K562 (cell line): ENCODE results near the gene TMEM271. TPM values are rescaled to one million over a fixed set of nuclear protein-coding genes. Genes with fewer than 3 reads are reported as not detected.

Experiments used
- ATAC-seq: fragments of 200-7000 bp; cut with Tn5 transposase; 3 replicates; pipeline ENCODE4 v1.9.1; 2020; ENCODE audit warnings: moderate library complexity
- BruUV-seq: library from RNA; stranded (reverse); fragments of 400-500 nt; replicated peaks from 2 replicates; lab custom pipeline; 2021; lab: Mats Ljungman, UMichigan
- CTCF ChIA-PET: fragments of 300-600 bp; formaldehyde crosslinking; extraction: SDS; loops from one replicate; lab custom pipeline; 2021; ENCODE audit warnings: low intra/inter-chr PET ratio; lab: Yijun Ruan, JAX
- POLR2A ChIA-PET: fragments of 300-600, 350-650 bp; sonication (Branson Sonifier 250); formaldehyde crosslinking; extraction: SDS; loops from one replicate; lab custom pipeline; 2021; ENCODE audit warnings: antibody characterized with exemption, inconsistent platforms; lab: Yijun Ruan, JAX
- DNase-seq, 4 experiments: peaks; one replicate each; pipeline versions ENCODE4 v3.0.0 to v3.0.0-alpha.2; 2011 to 2018; ENCODE audit warnings: low spot score in 3 of 4, mixed read lengths in 3 of 4; ENCODE audit errors: extremely low read depth in 1 of 4
- FAIRE-seq: peaks from 2 replicates; lab custom pipeline; 2011; peaks lifted over from hg19 to GRCh38; lab: Jason Lieb, UNC
- H2AFZ ChIP-seq: 2 replicates; pipeline ENCODE4 v1.6.0; 2011; ENCODE audit warnings: low read depth, low read length, control low read depth, inconsistent platforms
- H3K27ac ChIP-seq: fragments of 200-600 bp; 3 replicates; pipeline ENCODE4 v1.8.0; 2011; ENCODE audit warnings: low read depth, mild to moderate bottlenecking, control low read depth, inconsistent platforms, low read length, moderate library complexity, mixed read lengths; ENCODE audit errors: extremely low read depth
- H3K27me3 ChIP-seq, 2 experiments: fragments of 300-600 bp in 1 of 2; 2 replicates in 1 of 2; 3 replicates in 1 of 2; pipeline versions ENCODE4 v1.6.0 to v1.8.0; 2011; ENCODE audit warnings: inconsistent platforms in 2 of 2, low read length in 2 of 2, mild to moderate bottlenecking in 1 of 2, mixed read lengths in 1 of 2, moderate library complexity in 1 of 2; ENCODE audit not compliant: control insufficient read depth in 2 of 2, insufficient read depth in 2 of 2
- H3K36me3 ChIP-seq: fragments of 300-600 bp; 3 replicates; pipeline ENCODE4 v1.8.0; 2011; ENCODE audit warnings: mild to moderate bottlenecking, low read length, inconsistent platforms; ENCODE audit not compliant: control insufficient read depth, insufficient read depth
- H3K4me1 ChIP-seq, 2 experiments: fragments of 200-600 bp in 1 of 2; replicated peaks in 1 of 2; 2 replicates in 1 of 2; 3 replicates in 1 of 2; pipeline versions ENCODE4 v1.5.1 to v1.8.0; 2011; ENCODE audit warnings: inconsistent platforms in 2 of 2, low read length in 2 of 2, mild to moderate bottlenecking in 1 of 2, mixed read lengths in 1 of 2, moderate library complexity in 1 of 2; ENCODE audit not compliant: control insufficient read depth in 2 of 2, insufficient read depth in 2 of 2
- H3K4me2 ChIP-seq: 2 replicates; pipeline ENCODE4 v1.6.1; 2011; ENCODE audit warnings: low read length, control low read depth, inconsistent platforms, mixed read lengths; ENCODE audit not compliant: insufficient read depth
- H3K4me3 ChIP-seq: fragments of 200-600 bp; sonication (generic), shearing (Covaris generic); 2 replicates; pipeline ENCODE4 v1.5.1; 2016; ENCODE audit warnings: control low read depth, inconsistent platforms
- H3K79me2 ChIP-seq: fragments of 200-600 bp; 3 replicates; pipeline ENCODE4 v1.8.0; 2011; ENCODE audit warnings: low read length, inconsistent platforms; ENCODE audit not compliant: control insufficient read depth, insufficient read depth
- H3K9ac ChIP-seq, 2 experiments: 2 replicates each; pipeline versions ENCODE4 v1.6.0 to v1.6.1; 2011; ENCODE audit warnings: low read depth in 2 of 2, low read length in 2 of 2, control low read depth in 1 of 2, inconsistent platforms in 1 of 2, mild to moderate bottlenecking in 1 of 2, mixed read lengths in 1 of 2; ENCODE audit not compliant: insufficient read depth in 1 of 2
- H3K9me1 ChIP-seq: one replicate; pipeline ENCODE4 v1.6.0; 2011; ENCODE audit warnings: inconsistent platforms, mild to moderate bottlenecking, low read length, moderate library complexity; ENCODE audit not compliant: control insufficient read depth, insufficient read depth
- H3K9me3 ChIP-seq: replicated peaks from 2 replicates; pipeline ENCODE4 v1.5.1; 2011; ENCODE audit warnings: low read depth, low read length, inconsistent platforms; ENCODE audit not compliant: control insufficient read depth, insufficient read depth
- H4K20me1 ChIP-seq: replicated peaks from 2 replicates; pipeline ENCODE4 v1.6.1; 2011; ENCODE audit warnings: low read length, inconsistent platforms, mixed read lengths; ENCODE audit not compliant: control insufficient read depth, insufficient read depth
- BRCA1 ChIP-seq, 2 experiments: fragments of 450-650 bp in 1 of 2; sonication (generic) in 1 of 2; formaldehyde crosslinking in 1 of 2; IDR thresholded peaks; 2 replicates each; pipeline versions ENCODE4 v1.5.0 to v1.6.1; 2017 to 2020; ENCODE audit warnings: mild to moderate bottlenecking in 1 of 2, missing genetic modification reagents in 1 of 2
- CBFA2T3 ChIP-seq: fragments of 450-650 bp; IDR thresholded peaks from 2 replicates; pipeline ENCODE4 v1.6.1; 2017
- MCM2 ChIP-seq: fragments of 450-650 bp; IDR thresholded peaks from 2 replicates; pipeline ENCODE4 v1.6.1; 2017; ENCODE audit warnings: low read depth, mild to moderate bottlenecking
- PCBP2 ChIP-seq: fragments of 200-400 bp; formaldehyde crosslinking; IDR thresholded peaks from 2 replicates; pipeline ENCODE4 v1.6.1; 2018; ENCODE audit warnings: low read length, low read depth, mild to moderate bottlenecking, moderate library complexity; ENCODE audit not compliant: poor library complexity, severe bottlenecking
- PHF8 ChIP-seq: fragments of 200-600 bp; sonication (generic); IDR thresholded peaks from 2 replicates; pipeline ENCODE4 v1.6.1; 2012; ENCODE audit warnings: mixed run types, mild to moderate bottlenecking, inconsistent platforms, low read length, moderate library complexity, borderline replicate concordance
- SMAD1 ChIP-seq: fragments of 150-350 bp; IDR thresholded peaks from 2 replicates; pipeline ENCODE4 v1.6.1; 2014; ENCODE audit warnings: low read length, low read depth; ENCODE audit not compliant: partially characterized antibody
- SMARCE1 ChIP-seq: fragments of 450-650 bp; IDR thresholded peaks from 2 replicates; pipeline ENCODE4 v1.7.1; 2016; ENCODE audit warnings: mild to moderate bottlenecking
- ZNF347 ChIP-seq: fragments of 450-650 bp; formaldehyde crosslinking; IDR thresholded peaks from 2 replicates; pipeline ENCODE4 v1.4.0; 2020; ENCODE audit warnings: low read depth, mild to moderate bottlenecking, moderate library complexity
- ZNF436 ChIP-seq: fragments of 250-450, 450-650 bp; sonication (Bioruptor Pico); formaldehyde crosslinking; IDR thresholded peaks from 2 replicates; pipeline ENCODE4 v1.7.0; 2020; ENCODE audit warnings: mild to moderate bottlenecking
- WGBS: fragments of 100-300 bp; shearing (Covaris generic); methylation state at CpG from one replicate; pipeline ENCODE4 v1.1.6; 2016; ENCODE audit warnings: low coverage, mixed read lengths; ENCODE audit not compliant: insufficient coverage; ENCODE audit errors: missing lambda C conversion rate; 5-methylcytosine and 5-hydroxymethylcytosine counted together
- in situ Hi-C: fragments of 300-500 bp; cut with MboI; formaldehyde crosslinking; loops from 4 replicates; pipeline ENCODE4 v1.15.0; 2018; ENCODE audit warnings: inconsistent platforms, mixed read lengths
- intact Hi-C: fragments of 100-400 bp; cut with micrococcal nuclease; formaldehyde crosslinking; loops from 2 replicates; pipeline ENCODE4 v1.14.2; 2022
- polyA plus RNA-seq, 8 experiments: library from polyadenylated mRNA; depleted of rRNA in 4 of 8; stranded (reverse) in 5 of 8; unstranded in 3 of 8; fragments of >200 nt; fragmentation: Nextera tagmentation in 2 of 8; fragmentation: Illumina TruSeq in 1 of 8; extraction: Ambion mirVana in 2 of 8; extraction: Trizol in 1 of 8; gene quantifications; 2 replicates each; pipeline versions ENCODE4 v1.2.1 to v1.2.3, GENCODE V29; 2011 to 2014; ENCODE audit warnings: inconsistent platforms in 1 of 8, missing spikeins in 1 of 8
- total RNA-seq, 7 experiments: library from RNA; depleted of rRNA in 6 of 7; stranded (reverse); fragments of >200 nt in 6 of 7; fragmentation: Illumina TruSeq in 2 of 7; extraction: Trizol in 2 of 7; gene quantifications; 2 replicates each; pipeline versions ENCODE4 v1.2.1 to v1.2.3, GENCODE V29; 2011 to 2021; ENCODE audit warnings: low replicate concordance in 1 of 7
- TF ChIP-seq, protein P1 (sequence below): sonication (generic); formaldehyde crosslinking; IDR thresholded peaks from 2 replicates; pipeline ENCODE4 v1.8.0; 2023; ENCODE audit warnings: missing genetic modification reagents, mild to moderate bottlenecking, borderline replicate concordance
- TF ChIP-seq, protein P2 (sequence below), 2 experiments: fragments of 450-650 bp; conservative IDR thresholded peaks; 2 replicates each; pipeline ENCODE4 v1.6.1; 2017; ENCODE audit warnings: mild to moderate bottlenecking in 2 of 2, moderate library complexity in 2 of 2
- TF ChIP-seq, protein P3 (sequence below): IDR thresholded peaks from 2 replicates; pipeline ENCODE4 v1.6.1; 2016; ENCODE audit warnings: missing genetic modification characterization, missing compliant biosample characterization

Gene TMEM271
- total and polyA plus RNA-seq, 9 of the 15 experiments (the other 6 are each of a cell fraction or from before 2014, with no cell fraction given) = not detected

DNA sequence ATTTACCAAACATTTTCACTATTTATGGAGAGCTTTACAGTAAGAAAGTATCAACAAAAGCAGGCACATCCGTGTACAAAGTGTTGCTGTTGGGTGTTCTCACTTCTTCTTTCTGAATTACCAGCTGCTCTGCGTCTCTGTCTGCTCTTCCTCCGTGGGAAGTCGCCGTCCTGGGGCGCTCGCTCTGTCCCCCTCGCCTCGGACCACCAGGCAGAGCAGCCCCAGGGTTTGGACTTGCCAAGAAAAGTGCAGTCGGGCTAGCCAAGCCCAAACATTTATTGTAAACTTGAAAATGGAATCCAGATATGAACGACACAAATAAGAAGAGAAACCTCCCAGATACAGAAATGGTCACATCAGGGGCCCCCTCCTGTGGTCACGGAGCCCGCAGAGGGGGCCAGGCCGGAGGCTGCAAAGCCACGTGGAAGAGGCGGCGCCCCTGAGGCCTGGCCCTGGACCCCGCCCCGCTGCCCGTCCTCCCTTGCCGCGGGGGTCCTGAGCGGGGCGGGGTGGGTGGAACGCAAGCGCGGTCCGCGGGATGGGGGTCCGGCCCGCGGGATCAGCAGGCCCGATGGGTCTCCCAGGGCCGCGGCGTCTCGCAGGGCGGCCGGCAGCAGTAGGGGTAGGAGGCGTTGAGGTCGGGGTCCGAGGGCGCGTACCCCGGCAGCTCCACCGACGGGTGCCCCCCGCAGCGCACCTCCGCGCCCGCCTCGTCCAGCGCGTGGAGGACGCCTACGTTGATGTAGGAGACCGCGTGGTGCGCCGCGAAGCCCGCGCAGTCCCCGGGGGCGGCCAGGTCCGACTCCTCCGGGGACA is 1.5 kb downstream of the TMEM271 start:
- Histone ChIP-seq H4K20me1 (no peaks in the 10 kb centered on the region), H3K79me2 (no peaks in the 10 kb centered on the region), H3K4me3 (no peak overlapping the region), H3K9me1 (no peaks in the 10 kb centered on the region), H3K4me1 (peaks cover 0 to 18% of the 10 kb centered on the region in 2 experiments; a peak in 2 of 5 replicates), H3K9me3 (0 out of 2 replicates have a peak, but pooled peaks cover 2% of the 10 kb centered on the region), H3K9ac (no peak overlapping the region), H3K4me2 (no peak overlapping the region), H3K27me3 (peaks cover 5 to 56% of the 10 kb centered on the region in 2 experiments; a peak in 3 of 5 replicates), H3K27ac (no peak overlapping the region), H3K36me3 (no peaks in the 10 kb centered on the region), H2AFZ (no peak overlapping the region)
- no TSS peak for BruUV-seq
- no peak for DNase-seq
- 0% methylated on average over 14 of the region's 68 CpGs for WGBS
- POLR2A ChIA-PET = no interaction called here
- intact Hi-C loops = no loop called here
- ATAC-seq = no peak
- CTCF ChIA-PET = no interaction called here
- no peak for TF ChIP-seq MCM2
- TF ChIP-seq ZNF436 (CRISPR knock-in tag) = no peak
- TF ChIP-seq, protein P1, sequence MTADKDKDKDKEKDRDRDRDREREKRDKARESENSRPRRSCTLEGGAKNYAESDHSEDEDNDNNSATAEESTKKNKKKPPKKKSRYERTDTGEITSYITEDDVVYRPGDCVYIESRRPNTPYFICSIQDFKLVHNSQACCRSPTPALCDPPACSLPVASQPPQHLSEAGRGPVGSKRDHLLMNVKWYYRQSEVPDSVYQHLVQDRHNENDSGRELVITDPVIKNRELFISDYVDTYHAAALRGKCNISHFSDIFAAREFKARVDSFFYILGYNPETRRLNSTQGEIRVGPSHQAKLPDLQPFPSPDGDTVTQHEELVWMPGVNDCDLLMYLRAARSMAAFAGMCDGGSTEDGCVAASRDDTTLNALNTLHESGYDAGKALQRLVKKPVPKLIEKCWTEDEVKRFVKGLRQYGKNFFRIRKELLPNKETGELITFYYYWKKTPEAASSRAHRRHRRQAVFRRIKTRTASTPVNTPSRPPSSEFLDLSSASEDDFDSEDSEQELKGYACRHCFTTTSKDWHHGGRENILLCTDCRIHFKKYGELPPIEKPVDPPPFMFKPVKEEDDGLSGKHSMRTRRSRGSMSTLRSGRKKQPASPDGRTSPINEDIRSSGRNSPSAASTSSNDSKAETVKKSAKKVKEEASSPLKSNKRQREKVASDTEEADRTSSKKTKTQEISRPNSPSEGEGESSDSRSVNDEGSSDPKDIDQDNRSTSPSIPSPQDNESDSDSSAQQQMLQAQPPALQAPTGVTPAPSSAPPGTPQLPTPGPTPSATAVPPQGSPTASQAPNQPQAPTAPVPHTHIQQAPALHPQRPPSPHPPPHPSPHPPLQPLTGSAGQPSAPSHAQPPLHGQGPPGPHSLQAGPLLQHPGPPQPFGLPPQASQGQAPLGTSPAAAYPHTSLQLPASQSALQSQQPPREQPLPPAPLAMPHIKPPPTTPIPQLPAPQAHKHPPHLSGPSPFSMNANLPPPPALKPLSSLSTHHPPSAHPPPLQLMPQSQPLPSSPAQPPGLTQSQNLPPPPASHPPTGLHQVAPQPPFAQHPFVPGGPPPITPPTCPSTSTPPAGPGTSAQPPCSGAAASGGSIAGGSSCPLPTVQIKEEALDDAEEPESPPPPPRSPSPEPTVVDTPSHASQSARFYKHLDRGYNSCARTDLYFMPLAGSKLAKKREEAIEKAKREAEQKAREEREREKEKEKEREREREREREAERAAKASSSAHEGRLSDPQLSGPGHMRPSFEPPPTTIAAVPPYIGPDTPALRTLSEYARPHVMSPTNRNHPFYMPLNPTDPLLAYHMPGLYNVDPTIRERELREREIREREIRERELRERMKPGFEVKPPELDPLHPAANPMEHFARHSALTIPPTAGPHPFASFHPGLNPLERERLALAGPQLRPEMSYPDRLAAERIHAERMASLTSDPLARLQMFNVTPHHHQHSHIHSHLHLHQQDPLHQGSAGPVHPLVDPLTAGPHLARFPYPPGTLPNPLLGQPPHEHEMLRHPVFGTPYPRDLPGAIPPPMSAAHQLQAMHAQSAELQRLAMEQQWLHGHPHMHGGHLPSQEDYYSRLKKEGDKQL (CRISPR knock-in tag) = no peak
- TF ChIP-seq, protein P2, sequence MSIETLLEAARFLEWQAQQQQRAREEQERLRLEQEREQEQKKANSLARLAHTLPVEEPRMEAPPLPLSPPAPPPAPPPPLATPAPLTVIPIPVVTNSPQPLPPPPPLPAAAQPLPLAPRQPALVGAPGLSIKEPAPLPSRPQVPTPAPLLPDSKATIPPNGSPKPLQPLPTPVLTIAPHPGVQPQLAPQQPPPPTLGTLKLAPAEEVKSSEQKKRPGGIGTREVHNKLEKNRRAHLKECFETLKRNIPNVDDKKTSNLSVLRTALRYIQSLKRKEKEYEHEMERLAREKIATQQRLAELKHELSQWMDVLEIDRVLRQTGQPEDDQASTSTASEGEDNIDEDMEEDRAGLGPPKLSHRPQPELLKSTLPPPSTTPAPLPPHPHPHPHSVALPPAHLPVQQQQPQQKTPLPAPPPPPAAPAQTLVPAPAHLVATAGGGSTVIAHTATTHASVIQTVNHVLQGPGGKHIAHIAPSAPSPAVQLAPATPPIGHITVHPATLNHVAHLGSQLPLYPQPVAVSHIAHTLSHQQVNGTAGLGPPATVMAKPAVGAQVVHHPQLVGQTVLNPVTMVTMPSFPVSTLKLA (conservative IDR thresholded peaks at IDR 0.05) = no peak
- TF ChIP-seq BRCA1 (IDR thresholded peaks at IDR 0.05) = no peak
- no peak for TF ChIP-seq BRCA1 (CRISPR knock-in tag; IDR thresholded peaks at IDR 0.05)
- no peak for TF ChIP-seq CBFA2T3
- no peak for TF ChIP-seq ZNF347 (CRISPR knock-in tag)
- TF ChIP-seq PCBP2 = no peak
- TF ChIP-seq SMARCE1 = no peak
- no peak for TF ChIP-seq SMAD1
- TF ChIP-seq PHF8 = no peak
- TF ChIP-seq, protein P3, sequence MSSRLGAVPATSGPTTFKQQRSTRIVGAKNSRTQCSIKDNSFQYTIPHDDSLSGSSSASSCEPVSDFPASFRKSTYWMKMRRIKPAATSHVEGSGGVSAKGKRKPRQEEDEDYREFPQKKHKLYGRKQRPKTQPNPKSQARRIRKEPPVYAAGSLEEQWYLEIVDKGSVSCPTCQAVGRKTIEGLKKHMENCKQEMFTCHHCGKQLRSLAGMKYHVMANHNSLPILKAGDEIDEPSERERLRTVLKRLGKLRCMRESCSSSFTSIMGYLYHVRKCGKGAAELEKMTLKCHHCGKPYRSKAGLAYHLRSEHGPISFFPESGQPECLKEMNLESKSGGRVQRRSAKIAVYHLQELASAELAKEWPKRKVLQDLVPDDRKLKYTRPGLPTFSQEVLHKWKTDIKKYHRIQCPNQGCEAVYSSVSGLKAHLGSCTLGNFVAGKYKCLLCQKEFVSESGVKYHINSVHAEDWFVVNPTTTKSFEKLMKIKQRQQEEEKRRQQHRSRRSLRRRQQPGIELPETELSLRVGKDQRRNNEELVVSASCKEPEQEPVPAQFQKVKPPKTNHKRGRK = no peak
- no peak for FAIRE-seq
- in situ Hi-C loops = no loop called here
